ENCODE results near the gene NECTIN4.

DNA sequence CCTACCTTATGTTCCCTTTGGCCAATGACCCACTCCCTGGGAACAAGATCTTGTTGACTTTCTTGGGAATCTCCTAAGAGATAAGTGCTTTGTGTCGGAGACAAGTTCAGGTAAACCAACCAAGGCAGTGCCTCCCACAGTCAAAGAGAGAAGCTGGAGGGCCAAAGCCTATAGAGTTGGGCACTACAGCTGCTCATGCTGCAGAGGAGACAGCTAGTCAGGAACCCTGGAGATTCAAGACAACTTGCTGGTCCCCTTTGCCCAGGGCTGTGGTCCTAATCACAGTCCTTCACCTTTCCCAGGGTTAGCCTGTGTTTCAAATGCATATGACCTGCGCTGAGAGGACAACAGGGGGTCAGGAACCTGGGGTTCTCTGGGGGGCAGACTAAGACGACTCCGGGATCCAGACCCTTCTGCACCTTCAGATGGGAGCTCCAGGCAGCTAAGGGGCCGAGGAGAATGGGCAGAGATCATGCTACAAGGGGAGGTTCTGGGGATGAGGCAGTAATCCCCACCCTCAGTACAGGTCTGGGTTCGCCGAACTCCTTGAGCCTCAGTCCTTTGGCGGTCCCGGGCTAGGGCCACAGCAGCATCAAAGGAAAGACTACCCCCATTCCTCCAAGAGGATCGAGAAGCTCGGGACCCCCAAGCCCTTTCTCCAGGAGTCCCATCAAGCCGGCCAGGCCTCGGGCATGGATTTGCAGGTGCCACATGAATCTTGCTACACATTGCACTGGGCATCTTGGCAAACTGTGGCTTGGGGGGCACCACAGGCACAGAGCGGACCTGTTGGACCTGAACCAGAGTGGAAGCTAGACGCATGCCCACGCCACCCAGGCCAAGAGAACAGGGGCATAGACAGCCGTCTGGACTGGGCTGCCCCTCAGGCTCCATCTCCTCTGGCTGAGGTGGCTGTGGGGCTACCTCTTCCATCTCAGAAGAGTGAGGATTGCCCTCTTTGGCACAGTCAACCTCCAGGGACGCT is 41.6 kb downstream of the NECTIN4 start:
- TF ChIP-seq, protein P1, sequence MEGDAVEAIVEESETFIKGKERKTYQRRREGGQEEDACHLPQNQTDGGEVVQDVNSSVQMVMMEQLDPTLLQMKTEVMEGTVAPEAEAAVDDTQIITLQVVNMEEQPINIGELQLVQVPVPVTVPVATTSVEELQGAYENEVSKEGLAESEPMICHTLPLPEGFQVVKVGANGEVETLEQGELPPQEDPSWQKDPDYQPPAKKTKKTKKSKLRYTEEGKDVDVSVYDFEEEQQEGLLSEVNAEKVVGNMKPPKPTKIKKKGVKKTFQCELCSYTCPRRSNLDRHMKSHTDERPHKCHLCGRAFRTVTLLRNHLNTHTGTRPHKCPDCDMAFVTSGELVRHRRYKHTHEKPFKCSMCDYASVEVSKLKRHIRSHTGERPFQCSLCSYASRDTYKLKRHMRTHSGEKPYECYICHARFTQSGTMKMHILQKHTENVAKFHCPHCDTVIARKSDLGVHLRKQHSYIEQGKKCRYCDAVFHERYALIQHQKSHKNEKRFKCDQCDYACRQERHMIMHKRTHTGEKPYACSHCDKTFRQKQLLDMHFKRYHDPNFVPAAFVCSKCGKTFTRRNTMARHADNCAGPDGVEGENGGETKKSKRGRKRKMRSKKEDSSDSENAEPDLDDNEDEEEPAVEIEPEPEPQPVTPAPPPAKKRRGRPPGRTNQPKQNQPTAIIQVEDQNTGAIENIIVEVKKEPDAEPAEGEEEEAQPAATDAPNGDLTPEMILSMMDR (IDR thresholded peaks at IDR 0.05) = no peak
- TF ChIP-seq POLR2A (IDR thresholded peaks at IDR 0.05) = no peak

All from gastroesophageal sphincter (tissue), 3 donors.